Smooth muscle cell (in vitro differentiated cells): ENCODE results near the gene DPP3. TPM values are rescaled to one million over a fixed set of nuclear protein-coding genes. Genes with fewer than 3 reads are reported as not detected.
A peak's percentile ranks its signal among the peaks of the same experiment; 100 is the strongest.

Experiments used
- DNase-seq: peaks from one replicate; lab custom pipeline; 2025; ENCODE audit not compliant: unreplicated experiment; lab: John Stamatoyannopoulos, UW
- H2AFZ ChIP-seq: fragments of 200-600 bp; sonication (generic); 2 replicates; pipeline ENCODE4 v1.6.0; 2016; ENCODE audit warnings: antibody characterized with exemption, low read depth, mild to moderate bottlenecking
- H3F3A ChIP-seq: fragments of 200-600 bp; sonication (generic); 2 replicates; pipeline ENCODE4 v1.6.0; 2017; ENCODE audit warnings: antibody characterized with exemption, low read depth
- H3K27ac ChIP-seq: fragments of 200-600 bp; sonication (generic); 2 replicates; pipeline ENCODE4 v1.5.1; 2016; ENCODE audit warnings: low read depth, mild to moderate bottlenecking
- H3K27me3 ChIP-seq: fragments of 200-600 bp; sonication (generic); 2 replicates; pipeline ENCODE4 v1.6.1; 2016; ENCODE audit warnings: low read depth, mild to moderate bottlenecking
- H3K36me3 ChIP-seq: fragments of 200-600 bp; sonication (generic); 2 replicates; pipeline ENCODE4 v1.5.1; 2016; ENCODE audit warnings: low read depth
- H3K4me1 ChIP-seq: fragments of 200-600 bp; sonication (generic); 2 replicates; pipeline ENCODE4 v1.5.1; 2016; ENCODE audit warnings: low read depth
- H3K4me2 ChIP-seq: fragments of 200-600 bp; sonication (generic); 2 replicates; pipeline ENCODE4 v1.6.0; 2016; ENCODE audit warnings: mild to moderate bottlenecking
- H3K4me3 ChIP-seq: fragments of 200-600 bp; sonication (generic); 2 replicates; pipeline ENCODE4 v1.5.1; 2016; ENCODE audit warnings: mild to moderate bottlenecking
- H3K79me2 ChIP-seq: fragments of 200-600 bp; sonication (generic); 2 replicates; pipeline ENCODE4 v1.6.0; 2016; ENCODE audit warnings: low read depth, mild to moderate bottlenecking
- H3K9ac ChIP-seq: fragments of 200-600 bp; sonication (generic); 2 replicates; pipeline ENCODE4 v1.6.0; 2016; ENCODE audit warnings: low read depth
- H3K9me3 ChIP-seq: fragments of 200-600 bp; sonication (generic); replicated peaks from 2 replicates; pipeline ENCODE4 v1.5.1; 2016; ENCODE audit warnings: low read depth
- H4K20me1 ChIP-seq: fragments of 200-600 bp; sonication (generic); 2 replicates; pipeline ENCODE4 v1.6.0; 2016; ENCODE audit warnings: low read depth
- CTCF ChIP-seq: fragments of 200-600 bp; sonication (generic); IDR thresholded peaks from 2 replicates; pipeline ENCODE4 v1.5.1; 2017; ENCODE audit warnings: borderline replicate concordance, mild to moderate bottlenecking, antibody characterized with exemption; ENCODE audit not compliant: insufficient read depth, poor library complexity, severe bottlenecking
- WGBS: methylation state at CpG from one replicate; pipeline ENCODE4 v1.1.7; 2016; ENCODE audit warnings: low lambda C conversion rate; 5-methylcytosine and 5-hydroxymethylcytosine counted together
- polyA plus RNA-seq: library from polyadenylated mRNA; unstranded; fragments of >200 nt; fragmentation: Nextera tagmentation; extraction: Ambion mirVana; gene quantifications from 2 replicates; pipeline ENCODE4 v1.2.1, GENCODE V29; 2016
- total RNA-seq: library from RNA; depleted of rRNA; stranded (reverse); fragments of >200 nt; gene quantifications from 2 replicates; pipeline ENCODE4 v1.2.3, GENCODE V29; 2014

DPP3 gene
- total and polyA plus RNA-seq, 2 experiments from 2014 or later = 34.6 to 40.1 TPM

- Histone ChIP-seq H3K36me3 (no peaks in the 10 kb centered on the region), H3K4me1 (no peaks in the 10 kb centered on the region), H3K27me3 (no peaks in the 10 kb centered on the region), H2AFZ (no peak overlapping the region), H4K20me1 (no peaks in the 10 kb centered on the region), H3K79me2 (peaks cover 4% of the 10 kb centered on the region), H3K9me3 (no peaks in the 10 kb centered on the region), H3K4me3 (peak overlapping the region; percentile 88), H3F3A (no peaks in the 10 kb centered on the region), H3K4me2 (peak overlapping the region; percentile 93), H3K9ac (peak overlapping the region; percentile 91), H3K27ac (peak overlapping the region; percentile 86)
- WGBS = 61% methylated on average over 8 of the region's 8 CpGs
- no peak for DNase-seq
- peak; percentile 81 for TF ChIP-seq CTCF
Measured at GRCh38 chr11:66478729-66479393, 1.4 kb upstream of the DPP3 start.

GRCh38 chr11:66479394-66480116 lies 679 bp upstream of the DPP3 start:
- no peaks in the 10 kb centered on the region for H3K36me3 ChIP-seq
- no peaks in the 10 kb centered on the region for H3K27me3 ChIP-seq
- no peak for TF ChIP-seq CTCF
- 4% methylated on average over 34 of the region's 34 CpGs for WGBS
- no peaks in the 10 kb centered on the region for H3K4me1 ChIP-seq
- no peaks in the 10 kb centered on the region for H3F3A ChIP-seq
- no peaks in the 10 kb centered on the region for H4K20me1 ChIP-seq
- H3K9me3 ChIP-seq = no peaks in the 10 kb centered on the region
- H3K79me2 ChIP-seq = peaks cover 4% of the 10 kb centered on the region
- peak overlapping the region; percentile 93 for H2AFZ ChIP-seq
- peak; percentile 17 for DNase-seq
- H3K9ac ChIP-seq = peak overlapping the region; percentile 91
- peak overlapping the region; percentile 86 for H3K27ac ChIP-seq
- peak overlapping the region; percentile 93 for H3K4me2 ChIP-seq
- peak overlapping the region; percentile 88 for H3K4me3 ChIP-seq

GRCh38 chr11:66484806-66485380 lies 4.7 kb downstream of the DPP3 start:
- Histone ChIP-seq H3K9me3 (no peaks in the 10 kb centered on the region), H3K79me2 (no peaks in the 10 kb centered on the region), H3K4me2 (no peak overlapping the region), H3K4me3 (no peak overlapping the region), H3K36me3 (no peaks in the 10 kb centered on the region), H2AFZ (no peak overlapping the region), H3K9ac (no peak overlapping the region), H4K20me1 (no peaks in the 10 kb centered on the region), H3K27ac (no peak overlapping the region), H3K27me3 (no peaks in the 10 kb centered on the region), H3K4me1 (no peaks in the 10 kb centered on the region), H3F3A (no peaks in the 10 kb centered on the region)
- 83% methylated on average over 7 of the region's 7 CpGs for WGBS
- no peak for TF ChIP-seq CTCF
- DNase-seq = no peak
